Kidney epithelial cell (primary cell): ENCODE results near the gene TMC6. TPM values are rescaled to one million over a fixed set of nuclear protein-coding genes. Genes with fewer than 3 reads are reported as not detected.

ENCODE experiments used
- DNase-seq: peaks from one replicate; pipeline ENCODE4 v3.0.0-alpha.2; 2010; ENCODE audit warnings: low read depth
- H3K27me3 ChIP-seq: 2 replicates; pipeline ENCODE4 v1.6.0; 2011; ENCODE audit warnings: low read length; ENCODE audit not compliant: control insufficient read depth, insufficient read depth
- H3K36me3 ChIP-seq: 2 replicates; pipeline ENCODE4 v1.5.1; 2011; ENCODE audit warnings: low read length; ENCODE audit not compliant: control insufficient read depth, insufficient read depth
- H3K4me3 ChIP-seq: 2 replicates; pipeline ENCODE4 v1.5.1; 2011; ENCODE audit warnings: low read depth, mild to moderate bottlenecking, control low read depth, low read length
- total RNA-seq: library from RNA; depleted of rRNA; stranded (reverse); fragments of >200 nt; gene quantifications from 2 replicates; pipeline ENCODE4 v1.2.3, GENCODE V29; 2015
- TF ChIP-seq, protein P1 (sequence below): IDR thresholded peaks from 2 replicates; pipeline ENCODE4 v1.5.1; 2011; ENCODE audit warnings: mild to moderate bottlenecking, moderate library complexity, low read length, control low read depth, inconsistent platforms; ENCODE audit not compliant: insufficient read depth, poor library complexity, severe bottlenecking

TMC6 gene, protein sequence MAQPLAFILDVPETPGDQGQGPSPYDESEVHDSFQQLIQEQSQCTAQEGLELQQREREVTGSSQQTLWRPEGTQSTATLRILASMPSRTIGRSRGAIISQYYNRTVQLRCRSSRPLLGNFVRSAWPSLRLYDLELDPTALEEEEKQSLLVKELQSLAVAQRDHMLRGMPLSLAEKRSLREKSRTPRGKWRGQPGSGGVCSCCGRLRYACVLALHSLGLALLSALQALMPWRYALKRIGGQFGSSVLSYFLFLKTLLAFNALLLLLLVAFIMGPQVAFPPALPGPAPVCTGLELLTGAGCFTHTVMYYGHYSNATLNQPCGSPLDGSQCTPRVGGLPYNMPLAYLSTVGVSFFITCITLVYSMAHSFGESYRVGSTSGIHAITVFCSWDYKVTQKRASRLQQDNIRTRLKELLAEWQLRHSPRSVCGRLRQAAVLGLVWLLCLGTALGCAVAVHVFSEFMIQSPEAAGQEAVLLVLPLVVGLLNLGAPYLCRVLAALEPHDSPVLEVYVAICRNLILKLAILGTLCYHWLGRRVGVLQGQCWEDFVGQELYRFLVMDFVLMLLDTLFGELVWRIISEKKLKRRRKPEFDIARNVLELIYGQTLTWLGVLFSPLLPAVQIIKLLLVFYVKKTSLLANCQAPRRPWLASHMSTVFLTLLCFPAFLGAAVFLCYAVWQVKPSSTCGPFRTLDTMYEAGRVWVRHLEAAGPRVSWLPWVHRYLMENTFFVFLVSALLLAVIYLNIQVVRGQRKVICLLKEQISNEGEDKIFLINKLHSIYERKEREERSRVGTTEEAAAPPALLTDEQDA
- total RNA-seq, result 88.7 and 127 TPM in 2 replicates

DNA sequence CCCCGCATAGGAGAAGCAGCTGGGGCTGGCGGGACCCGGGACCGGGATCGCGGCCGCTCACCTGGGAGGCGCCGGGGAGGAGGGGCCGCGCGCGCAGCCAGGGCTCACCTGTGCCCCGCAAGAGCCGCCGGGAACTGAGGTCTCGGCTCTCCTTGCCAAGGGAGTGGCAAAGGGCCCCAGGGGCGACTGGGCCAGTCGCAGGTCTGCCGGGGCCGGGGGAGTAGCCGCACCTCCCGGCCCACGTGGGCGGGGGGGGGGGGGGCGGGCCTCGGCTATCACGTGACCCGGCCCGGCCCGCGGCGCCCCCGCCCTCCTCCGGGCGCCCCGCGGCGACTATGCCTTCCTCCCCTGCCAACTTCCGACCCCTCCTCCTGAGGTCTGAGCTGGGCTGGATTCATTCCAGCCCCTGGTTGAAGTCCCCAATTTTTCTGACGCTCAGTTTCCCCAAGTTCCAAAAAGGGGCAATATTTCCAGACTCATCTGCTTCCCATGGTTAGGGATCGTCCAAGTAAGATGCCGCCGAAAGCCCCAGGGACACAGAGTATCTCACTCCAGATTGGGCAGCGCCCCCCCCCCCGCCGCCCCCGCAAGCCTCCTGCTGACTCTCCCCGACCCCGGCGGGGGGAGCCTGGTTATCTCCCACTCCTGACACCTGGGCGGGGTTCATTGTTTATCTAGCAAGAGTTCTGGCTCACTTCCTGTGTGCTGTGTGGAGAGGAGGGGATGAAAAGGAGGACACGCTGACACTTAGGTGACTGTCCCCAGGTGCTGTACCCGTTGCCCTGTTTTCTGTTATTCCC is at the start of gene TMC6:
TSS of gene TMC6 (minus strand) at position 205 of the 800 bp plus-strand sequence. CDS start 1,923 bp downstream, outside the sequence.
- H3K4me3 ChIP-seq, result peak within 1 kb of the TSS; percentile 68
- peaks cover 23% of the 10 kb centered on the region for H3K27me3 ChIP-seq
- no peaks in the 10 kb centered on the region for H3K36me3 ChIP-seq
- TF ChIP-seq, protein P1, sequence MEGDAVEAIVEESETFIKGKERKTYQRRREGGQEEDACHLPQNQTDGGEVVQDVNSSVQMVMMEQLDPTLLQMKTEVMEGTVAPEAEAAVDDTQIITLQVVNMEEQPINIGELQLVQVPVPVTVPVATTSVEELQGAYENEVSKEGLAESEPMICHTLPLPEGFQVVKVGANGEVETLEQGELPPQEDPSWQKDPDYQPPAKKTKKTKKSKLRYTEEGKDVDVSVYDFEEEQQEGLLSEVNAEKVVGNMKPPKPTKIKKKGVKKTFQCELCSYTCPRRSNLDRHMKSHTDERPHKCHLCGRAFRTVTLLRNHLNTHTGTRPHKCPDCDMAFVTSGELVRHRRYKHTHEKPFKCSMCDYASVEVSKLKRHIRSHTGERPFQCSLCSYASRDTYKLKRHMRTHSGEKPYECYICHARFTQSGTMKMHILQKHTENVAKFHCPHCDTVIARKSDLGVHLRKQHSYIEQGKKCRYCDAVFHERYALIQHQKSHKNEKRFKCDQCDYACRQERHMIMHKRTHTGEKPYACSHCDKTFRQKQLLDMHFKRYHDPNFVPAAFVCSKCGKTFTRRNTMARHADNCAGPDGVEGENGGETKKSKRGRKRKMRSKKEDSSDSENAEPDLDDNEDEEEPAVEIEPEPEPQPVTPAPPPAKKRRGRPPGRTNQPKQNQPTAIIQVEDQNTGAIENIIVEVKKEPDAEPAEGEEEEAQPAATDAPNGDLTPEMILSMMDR, result no peak
- DNase-seq, result no peak

DNA sequence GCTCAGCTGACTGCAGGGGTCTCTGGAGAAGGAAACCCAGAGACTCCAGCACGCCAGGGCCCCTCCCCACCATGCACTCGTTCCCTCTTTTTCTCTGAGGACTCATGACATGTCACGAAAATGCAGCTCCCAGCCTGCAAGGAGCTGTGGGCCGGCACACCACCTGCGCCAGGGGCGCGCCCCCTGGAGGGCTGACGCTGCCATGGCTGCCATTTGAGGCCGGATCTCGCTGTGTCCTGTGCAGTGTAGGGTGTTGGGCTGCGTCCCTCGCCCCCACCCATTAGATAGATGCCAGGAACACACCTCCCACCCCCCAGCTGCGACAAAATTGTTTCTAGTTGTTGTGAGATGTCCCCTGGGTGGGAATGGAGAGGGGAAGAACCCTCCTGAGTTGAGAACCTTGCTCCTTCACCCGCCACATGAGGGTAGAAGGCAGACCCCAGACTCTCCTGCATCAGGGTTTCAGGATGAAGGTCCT is 48.0 kb upstream of the TMC6 start:
- peaks cover 2% of the 10 kb centered on the region for H3K36me3 ChIP-seq
- H3K4me3 ChIP-seq, result no peak overlapping the region
- H3K27me3 ChIP-seq, result no peaks in the 10 kb centered on the region
- DNase-seq, result no peak
- TF ChIP-seq, protein P1, result peak; percentile 94

DNA sequence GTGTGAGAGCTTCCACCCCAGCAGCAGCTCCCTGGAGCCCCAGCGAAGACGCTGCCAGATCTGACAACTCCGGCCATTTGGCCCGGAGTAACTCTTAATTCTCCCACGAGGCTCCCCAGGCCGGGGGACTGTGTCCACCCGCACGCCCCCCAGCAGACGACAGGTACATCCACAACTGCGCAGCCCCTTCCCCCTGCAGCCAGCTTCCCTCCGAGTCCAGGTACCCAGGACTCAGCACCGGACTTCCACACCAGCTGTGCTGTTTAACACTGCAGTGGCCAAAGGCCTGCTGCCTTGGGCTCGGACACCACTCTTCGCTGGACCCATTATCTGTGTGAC is 47.1 kb upstream of the TMC6 start:
- Histone ChIP-seq H3K27me3 (no peaks in the 10 kb centered on the region), H3K4me3 (no peak overlapping the region), H3K36me3 (peaks cover 2% of the 10 kb centered on the region)
- TF ChIP-seq, protein P1, result no peak
- no peak for DNase-seq

DNA sequence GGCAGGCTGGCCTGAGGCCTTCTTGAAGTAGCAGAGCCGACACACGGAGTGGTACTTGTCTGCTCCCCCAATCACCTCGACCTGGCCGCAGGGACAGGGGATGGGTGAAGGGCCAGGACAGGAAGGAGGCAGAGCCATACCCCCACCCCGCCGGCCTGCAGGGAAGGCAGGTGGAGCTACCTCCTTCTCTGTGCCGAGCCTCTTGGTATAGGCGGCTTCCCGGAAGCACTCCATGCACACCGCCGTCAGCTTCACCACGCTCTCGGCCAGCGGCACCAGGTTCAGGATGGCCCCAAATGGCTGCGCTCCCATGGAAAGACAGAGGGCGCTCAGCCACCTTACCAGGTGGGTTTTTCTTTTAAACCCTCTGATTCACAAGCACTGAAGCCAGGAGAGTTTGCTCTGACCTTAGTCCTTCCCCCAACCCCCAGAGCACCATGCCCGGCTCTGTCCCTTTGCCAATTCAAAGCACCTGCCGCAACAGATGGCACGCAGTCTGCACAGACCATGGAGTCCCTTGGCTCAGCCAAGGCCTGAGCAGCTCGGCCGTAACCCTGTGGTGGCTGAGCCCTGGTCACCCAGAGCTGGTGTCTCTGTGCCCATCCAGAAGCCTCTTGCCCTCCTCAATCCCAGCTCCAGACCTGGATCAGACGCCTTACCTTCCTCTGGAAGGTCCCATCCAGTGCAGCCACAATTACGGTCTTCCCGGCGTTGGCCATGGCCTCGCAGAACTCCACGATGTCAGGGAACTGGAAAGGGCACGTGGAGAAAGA is 46.5 kb upstream of the TMC6 start:
- TF ChIP-seq, protein P1, result peak; percentile 13
- H3K4me3 ChIP-seq, result no peak overlapping the region
- H3K27me3 ChIP-seq, result no peaks in the 10 kb centered on the region
- DNase-seq, result no peak
- peaks cover 2% of the 10 kb centered on the region for H3K36me3 ChIP-seq

DNA sequence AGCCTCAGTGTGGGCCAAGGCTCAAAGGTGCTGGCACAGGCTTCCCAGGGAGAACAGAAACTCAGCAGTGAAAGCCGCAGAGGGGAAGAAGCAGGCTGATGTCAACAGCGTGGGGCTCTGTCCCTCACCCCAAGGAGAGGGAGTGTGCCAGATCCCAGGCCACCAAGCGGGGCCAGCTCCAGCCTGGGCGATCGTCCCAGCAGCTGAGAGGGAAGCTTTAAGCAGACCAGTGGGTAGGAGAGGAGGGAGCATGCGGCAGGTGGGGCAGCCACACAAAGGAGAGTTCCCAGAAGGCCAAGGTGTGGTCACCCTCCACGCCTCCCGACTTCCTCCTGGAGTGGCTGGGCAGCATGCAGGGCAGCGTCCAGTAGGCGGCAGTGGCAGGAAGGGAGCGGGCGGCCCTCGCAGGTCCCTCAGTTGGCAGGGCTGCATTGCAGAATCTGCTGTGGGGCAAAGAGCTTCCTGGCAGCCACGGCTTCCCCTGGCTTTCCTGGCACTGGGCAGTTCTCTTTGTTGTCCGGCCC is 45.9 kb upstream of the TMC6 start:
- Histone ChIP-seq H3K27me3 (no peaks in the 10 kb centered on the region), H3K36me3 (peaks cover 2% of the 10 kb centered on the region), H3K4me3 (no peak overlapping the region)
- no peak for DNase-seq
- TF ChIP-seq, protein P1, result peak; percentile 21
